Hepatocyte (in vitro differentiated cells): Measurements from ENCODE around the gene SERPINI2.

Source experiments
- EZH2 ChIP-seq: fragments of 200-600 bp; sonication (generic); IDR thresholded peaks from 2 replicates; pipeline ENCODE4 v1.6.1; 2016; ENCODE audit warnings: antibody characterized with exemption, mild to moderate bottlenecking, borderline replicate concordance
- TF ChIP-seq, protein P1 (sequence below): fragments of 200-600 bp; sonication (generic); IDR thresholded peaks from 2 replicates; pipeline ENCODE4 v1.5.1; 2016; ENCODE audit warnings: antibody characterized with exemption, mild to moderate bottlenecking; ENCODE audit not compliant: poor library complexity

DNA sequence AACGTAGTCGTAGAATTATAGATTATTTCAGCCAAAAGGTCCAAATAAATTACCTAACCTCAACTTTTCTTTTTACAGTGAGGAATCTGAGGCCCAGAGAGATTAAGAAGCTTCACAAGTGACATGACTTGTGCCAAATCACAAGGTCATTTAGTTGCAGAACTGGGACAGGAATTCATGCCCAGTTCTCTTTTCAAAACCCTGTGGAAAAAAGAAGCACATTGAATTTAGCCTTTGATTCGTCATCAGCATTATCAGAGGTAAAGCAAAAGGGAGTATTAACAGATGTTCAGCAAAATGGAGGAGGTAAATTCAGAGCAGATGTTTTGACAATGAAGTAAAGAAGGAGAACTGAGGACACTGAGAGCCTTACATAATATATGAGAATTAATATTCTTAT lies 4.5 kb downstream of the SERPINI2 start:
- TF ChIP-seq, protein P1, sequence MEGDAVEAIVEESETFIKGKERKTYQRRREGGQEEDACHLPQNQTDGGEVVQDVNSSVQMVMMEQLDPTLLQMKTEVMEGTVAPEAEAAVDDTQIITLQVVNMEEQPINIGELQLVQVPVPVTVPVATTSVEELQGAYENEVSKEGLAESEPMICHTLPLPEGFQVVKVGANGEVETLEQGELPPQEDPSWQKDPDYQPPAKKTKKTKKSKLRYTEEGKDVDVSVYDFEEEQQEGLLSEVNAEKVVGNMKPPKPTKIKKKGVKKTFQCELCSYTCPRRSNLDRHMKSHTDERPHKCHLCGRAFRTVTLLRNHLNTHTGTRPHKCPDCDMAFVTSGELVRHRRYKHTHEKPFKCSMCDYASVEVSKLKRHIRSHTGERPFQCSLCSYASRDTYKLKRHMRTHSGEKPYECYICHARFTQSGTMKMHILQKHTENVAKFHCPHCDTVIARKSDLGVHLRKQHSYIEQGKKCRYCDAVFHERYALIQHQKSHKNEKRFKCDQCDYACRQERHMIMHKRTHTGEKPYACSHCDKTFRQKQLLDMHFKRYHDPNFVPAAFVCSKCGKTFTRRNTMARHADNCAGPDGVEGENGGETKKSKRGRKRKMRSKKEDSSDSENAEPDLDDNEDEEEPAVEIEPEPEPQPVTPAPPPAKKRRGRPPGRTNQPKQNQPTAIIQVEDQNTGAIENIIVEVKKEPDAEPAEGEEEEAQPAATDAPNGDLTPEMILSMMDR, result no peak
- TF ChIP-seq EZH2, result no peak
